GM21737 (cell line): Measurements from ENCODE around the gene NPR1.
"Not testable (repeated sequence)": the region's sequence is repeated elsewhere in the genome, so short reads cannot be mapped to it uniquely, and the experiment has no call there.

Experiments
- ATAC-seq: cut with Tn5 transposase; IDR thresholded peaks from one replicate; pipeline ENCODE4 v1.9.1; 2021; ENCODE audit warnings: mild to moderate bottlenecking, moderate library complexity; ENCODE audit not compliant: unreplicated experiment

NPR1 gene

DNA sequence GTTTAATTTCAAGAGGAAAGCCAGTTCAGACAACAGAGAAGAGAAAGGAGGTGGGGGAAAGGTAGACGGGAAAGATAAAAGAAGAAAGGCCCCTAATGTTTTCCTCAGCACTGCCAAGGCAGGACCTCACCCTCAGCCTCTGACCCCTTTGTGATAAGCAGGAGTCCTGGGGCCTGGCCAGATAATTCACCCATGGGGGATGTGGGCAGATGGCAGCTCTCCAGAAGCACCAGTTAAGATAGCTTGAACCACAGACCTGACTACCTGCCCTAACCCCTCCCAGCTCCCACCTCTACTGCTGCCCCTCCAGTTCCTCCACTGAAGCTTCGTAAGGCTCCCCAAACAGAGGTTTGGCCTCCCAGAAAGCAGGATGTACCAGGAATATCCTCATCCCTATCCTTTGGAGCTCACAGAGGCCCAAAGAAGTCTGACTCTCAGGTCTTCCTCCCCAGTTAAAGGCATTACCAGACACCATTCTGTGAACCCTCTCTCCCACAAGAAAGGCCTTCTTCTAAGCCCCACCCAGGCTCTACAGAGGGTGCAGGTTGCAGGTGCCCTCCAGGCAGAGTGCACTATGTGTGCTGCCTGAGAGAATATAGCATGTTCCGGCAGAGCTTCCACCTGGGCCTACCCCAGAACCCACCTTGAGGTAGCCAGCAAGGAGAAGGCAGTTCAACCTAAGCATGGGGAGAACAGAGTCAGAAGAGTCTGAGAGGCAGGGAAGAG, 29.2 kb upstream of the NPR1 start:
- no peak for ATAC-seq

DNA sequence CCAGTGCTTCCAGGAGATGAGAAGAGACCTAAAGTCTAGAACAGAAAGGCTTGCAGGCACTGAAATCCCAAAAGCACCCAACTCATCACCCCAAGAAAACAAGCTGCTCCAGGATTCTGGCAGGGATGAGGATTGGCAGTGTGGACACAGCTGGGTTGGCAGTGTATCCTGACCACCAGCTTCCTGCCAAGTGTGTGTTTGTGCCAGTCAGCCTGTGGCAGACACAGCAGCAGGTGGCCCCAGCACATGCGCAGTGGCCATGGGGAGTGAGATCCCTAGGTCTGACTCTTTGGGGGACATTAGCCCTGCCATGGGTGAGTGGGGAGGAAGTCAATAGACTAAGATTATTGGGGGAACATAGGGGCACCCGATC, 28.6 kb upstream of the NPR1 start:
- no peak for ATAC-seq

DNA sequence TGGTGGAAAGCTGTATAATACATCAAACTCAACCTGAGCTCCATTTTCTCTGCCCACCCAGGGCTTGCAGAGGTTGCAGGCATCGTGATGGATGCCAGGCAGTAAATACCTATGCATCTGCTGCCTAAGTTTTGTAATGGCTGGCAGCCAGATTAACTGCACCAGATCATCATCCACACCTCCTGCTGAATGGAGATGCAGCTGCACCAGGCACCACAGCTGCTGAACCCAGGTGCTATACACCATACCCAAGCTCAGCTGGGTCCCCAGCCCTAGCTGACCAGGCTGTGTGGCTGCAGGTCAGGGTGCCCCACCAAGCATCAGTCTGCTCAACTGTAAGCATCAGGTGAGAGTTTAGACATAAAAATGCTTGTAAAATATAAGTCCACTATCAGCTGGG, 26.7 kb upstream of the NPR1 start:
- ATAC-seq, result no peak

DNA sequence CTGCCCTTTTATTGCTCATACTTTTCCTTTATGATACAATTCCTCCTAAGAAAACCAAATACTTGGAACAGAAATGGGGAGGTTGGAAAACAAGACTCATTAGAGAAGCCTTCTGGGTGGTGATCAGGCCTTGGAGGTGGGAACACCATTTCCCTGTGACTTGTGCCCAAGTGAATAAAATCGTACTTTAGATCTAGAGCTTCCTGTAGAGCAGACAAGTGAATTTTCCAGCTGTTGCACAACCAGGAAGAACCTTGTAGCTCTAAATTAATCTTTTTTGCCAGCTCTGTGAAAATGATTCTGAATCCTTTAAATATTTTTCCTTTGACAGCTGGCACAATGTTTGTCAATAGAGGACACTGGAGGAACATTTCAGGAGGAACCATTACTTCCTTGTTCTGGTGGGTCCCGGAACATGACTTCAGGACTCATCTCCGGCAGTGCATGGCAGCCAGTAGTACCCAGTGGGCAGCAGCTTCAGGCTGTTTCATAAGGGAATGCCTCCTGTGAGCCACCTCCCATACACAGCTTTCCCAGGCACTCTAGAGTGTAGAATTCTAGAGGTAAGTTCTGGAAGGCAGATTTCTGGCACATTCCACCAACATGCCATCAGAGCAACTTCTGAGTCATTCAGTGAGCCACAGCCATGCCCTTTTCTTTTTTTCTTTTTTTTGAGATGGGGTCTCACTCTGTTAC, 25.5 kb upstream of the NPR1 start:
- ATAC-seq, result no peak

DNA sequence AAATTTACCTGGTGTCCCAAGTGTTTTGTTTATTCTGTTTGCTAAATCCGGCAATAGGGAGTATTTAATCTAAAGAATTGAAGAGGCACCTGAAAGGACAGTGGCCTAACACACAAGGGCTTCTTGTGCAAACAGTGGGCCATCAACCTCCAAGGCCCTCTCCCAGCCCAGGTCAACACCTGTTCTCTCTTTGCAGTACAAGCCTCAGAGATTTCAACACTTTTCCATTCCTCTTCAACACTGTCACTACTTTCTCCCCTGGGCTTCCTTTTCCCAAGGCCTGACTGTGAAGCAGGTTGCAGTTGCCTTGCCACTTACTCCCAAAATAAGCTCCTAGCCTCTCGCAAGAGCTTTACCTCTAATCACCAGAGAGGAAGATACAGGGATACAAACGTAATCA, 23.2 kb upstream of the NPR1 start:
- no peak for ATAC-seq

DNA sequence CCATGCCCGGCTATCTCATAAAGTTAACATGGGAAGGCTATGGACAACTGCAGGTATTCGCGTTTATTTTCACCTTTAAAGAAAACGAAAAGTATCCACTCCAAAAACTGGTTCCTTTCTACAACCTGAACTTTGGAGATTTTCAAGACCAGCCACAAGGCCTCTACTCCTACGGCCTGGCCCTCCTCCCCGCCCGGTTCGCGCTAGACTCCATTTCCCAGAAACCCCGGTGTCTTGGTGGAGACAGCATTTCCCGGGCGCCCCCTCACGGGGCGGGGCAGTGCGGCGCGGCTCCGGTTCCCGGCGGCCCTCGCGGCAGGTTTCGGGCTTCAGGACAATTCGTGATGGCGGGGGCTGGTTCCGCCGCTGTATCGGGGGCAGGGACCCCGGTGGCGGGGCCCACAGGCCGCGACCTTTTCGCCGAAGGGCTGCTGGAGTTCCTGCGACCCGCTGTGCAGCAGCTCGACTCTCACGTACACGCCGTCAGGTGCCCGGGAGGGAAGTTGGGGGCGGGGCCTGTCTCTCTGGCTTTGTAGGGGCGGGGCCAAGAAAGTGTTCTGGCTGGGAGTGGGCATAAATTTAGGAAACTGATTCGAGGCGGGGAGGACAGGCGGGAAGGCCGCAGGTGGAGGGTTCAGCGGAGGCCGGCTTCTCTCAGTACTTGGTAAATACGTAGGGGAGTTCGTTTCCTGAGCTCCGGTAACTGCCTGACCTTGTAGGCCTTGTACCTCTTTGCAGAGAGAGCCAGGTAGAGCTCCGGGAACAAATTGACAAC, 19.9 kb upstream of the NPR1 start, which contains the start of gene SNAPIN:
SNAPIN (plus strand) TSS at position 304 of the 775 bp plus-strand sequence; CDS start at position 345, 41 bp downstream.
- ATAC-seq, result peak; percentile 92

DNA sequence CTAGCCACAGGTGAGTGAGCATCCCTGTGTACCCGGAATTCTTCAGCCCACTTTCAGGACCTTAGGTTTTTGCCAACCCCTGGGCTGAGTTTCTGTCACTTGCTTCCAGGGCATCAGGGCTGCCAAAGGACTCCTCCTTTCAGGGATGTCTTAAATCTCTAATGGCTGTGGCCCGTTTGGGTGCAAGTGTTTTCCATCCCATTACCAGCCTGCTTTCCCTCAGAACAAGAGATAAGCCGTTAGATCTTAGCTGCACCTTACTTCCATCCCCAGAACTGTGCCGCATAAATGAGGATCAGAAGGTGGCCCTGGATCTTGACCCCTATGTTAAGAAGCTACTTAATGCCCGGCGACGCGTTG, 19.3 kb upstream of the NPR1 start:
- ATAC-seq, result no peak

DNA sequence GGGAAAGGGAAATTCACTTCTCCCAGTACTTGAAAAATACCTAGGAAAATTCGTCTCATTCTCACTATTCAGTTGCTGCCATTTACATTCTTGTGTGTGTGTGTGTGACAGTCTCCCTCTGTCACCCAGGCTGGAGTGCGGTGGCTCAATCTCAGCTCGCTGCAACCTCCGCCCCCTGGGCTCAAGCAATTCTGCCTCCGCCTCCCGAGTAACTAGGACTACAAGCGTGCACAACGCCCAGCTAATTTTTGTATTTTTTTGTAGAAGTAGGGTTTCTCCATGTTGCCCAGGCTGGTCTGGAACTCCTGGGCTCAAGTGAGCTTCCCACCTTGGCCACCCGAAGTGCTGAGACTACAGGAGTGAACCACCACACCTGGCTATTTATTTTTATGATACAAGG, 18.8 kb upstream of the NPR1 start:
- no peak for ATAC-seq

DNA sequence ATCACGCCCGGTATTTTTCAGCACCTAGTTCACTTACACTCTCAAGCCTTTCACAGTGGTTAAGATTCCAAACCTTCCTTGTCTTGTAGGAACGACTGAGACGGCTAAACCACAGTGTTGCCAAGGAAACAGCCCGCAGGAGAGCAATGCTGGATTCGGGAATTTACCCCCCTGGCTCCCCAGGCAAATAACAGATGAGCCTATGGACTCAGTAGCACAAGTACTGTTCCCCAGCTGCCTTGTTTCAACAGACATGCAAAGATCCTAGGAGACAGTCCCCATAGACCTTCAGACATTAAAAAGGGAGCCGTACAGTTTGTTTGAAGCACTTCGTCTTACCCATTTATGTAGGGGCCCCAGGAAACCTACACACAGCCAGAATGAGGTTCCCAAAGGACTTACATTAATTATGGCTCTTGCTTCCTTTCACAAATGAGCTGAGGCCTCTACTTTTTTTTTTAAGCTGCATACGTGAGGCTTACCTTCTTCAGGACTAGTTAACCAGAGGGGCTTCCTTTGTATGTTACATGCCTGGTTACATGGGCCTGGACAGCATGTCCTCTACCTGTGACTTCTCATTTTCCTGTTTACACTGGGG, 17.3 kb upstream of the NPR1 start:
- ATAC-seq, result no peak

DNA sequence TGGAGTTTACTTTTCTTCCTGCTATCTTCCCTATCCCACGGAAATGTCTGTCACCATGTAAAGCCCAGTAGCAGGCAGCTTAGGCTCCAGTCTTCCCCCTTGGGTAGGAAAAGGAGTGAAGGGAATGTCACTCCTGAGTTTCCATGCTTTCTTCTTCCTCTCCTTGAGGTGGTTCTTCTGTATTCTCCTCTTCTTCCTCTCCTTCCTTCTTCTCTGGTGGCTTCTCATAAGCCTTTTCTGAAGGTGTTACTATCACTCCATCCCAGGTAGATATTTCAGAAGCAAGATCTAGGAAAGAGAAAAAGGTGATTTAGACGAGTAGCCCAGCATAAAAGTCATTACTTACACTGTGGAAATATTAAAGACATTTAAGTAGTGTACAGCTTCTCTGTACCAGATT, 16.2 kb upstream of the NPR1 start:
- ATAC-seq, result no peak

DNA sequence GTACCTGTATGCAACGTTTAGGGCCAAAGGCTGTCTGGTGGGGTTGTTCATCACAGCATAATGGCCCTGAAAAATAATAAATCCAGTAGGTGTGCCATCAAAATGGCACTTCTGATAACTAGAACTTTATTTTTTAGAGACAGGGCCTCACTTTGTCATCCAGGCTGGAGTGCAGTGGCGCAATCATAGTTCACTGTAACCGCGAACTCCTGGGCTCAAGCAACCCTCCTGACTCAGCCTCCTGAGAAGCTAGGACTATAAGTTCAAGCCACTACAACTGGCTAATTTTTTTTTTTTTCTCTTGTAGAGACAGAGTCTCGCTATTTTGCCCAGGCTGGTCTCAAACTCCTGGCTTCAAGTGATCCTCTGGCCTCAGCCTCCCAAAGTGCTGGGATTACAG, 15.3 kb upstream of the NPR1 start:
- no peak for ATAC-seq

DNA sequence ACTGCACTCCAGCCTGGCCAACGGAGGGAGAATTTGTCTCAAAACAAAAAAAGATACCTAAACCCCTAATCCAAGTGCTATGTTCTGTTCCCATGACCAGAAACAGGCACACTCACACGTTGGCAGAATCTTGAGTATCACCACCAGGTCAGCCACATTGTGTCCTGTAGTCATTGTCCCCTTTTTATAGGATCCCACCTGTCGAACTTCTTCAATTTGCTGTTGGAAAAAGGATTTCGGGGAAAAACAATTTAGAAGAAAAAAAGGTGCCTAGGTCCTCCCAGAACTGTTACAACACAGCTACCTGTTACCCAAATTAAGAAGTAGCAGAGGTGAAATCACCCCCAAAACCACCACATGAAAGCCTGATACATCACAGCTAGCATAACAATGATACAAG, 11.0 kb upstream of the NPR1 start:
- no peak for ATAC-seq

DNA sequence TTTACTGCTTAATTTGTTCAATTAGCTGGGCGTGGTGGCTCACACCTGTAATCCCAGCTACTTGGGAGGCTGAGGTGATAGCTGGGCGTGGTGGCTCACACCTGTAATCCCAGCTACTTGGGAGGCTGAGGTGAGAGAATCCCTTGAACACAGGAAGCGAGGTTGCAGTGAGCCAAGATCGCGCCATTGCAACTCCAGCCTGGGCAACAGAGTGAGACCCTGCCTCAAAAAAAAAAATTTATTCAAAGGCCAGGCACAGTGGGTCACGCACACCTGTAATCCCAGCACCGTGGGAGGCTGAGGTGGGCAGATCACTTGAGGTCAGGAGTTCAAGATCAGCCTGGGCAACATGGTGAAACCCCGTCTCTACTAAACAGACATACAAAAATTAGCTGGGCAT, 9.8 kb upstream of the NPR1 start:
- ATAC-seq, result not testable (repeated sequence)

DNA sequence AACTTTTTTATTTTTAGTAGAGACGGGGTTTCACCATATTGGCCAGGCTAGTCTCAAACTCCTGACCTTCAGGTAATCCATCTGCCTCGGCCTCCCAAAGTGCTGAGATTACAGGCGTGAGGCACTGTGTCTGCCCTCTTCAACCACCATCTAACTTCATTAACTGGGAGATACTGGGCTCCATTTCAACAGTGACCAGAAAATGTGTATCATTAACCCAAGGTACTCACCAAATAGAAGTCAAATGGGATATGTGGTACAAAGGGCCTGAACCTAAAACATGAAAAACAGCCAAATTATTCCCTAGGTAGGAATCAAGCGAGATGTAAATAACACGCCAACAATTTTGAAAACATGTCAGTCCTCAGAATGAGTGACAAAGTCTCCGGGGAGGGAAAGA, 8.9 kb upstream of the NPR1 start:
- ATAC-seq, result no peak

DNA sequence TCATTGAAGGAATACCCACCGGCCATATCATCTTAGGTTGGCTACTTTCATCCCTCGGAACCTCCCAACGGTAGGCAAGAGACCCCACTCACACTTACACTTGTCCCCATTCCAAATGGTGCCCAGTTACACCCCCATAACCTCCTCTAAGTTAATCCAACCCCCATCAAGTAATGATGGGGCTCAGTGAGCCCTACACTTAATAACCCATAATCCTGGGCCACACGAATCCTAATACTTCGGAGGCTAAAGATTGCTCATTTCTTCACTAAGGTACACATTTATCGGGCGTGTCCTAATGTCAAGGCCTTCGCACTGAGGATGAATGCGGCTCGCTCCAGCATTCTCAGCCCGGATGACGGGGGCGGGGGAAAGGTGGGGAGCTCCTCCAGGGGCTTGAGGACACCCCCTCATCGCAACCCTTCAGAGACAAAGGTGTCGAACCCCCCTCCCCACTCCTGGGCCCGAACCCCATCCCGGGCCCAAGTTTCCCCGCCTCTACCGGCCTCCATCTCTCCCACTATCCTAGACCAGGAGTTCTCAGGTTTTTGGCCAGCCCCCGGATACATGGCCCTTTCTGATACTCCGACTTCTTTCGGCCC, 8.1 kb upstream of the NPR1 start:
- no peak for ATAC-seq

DNA sequence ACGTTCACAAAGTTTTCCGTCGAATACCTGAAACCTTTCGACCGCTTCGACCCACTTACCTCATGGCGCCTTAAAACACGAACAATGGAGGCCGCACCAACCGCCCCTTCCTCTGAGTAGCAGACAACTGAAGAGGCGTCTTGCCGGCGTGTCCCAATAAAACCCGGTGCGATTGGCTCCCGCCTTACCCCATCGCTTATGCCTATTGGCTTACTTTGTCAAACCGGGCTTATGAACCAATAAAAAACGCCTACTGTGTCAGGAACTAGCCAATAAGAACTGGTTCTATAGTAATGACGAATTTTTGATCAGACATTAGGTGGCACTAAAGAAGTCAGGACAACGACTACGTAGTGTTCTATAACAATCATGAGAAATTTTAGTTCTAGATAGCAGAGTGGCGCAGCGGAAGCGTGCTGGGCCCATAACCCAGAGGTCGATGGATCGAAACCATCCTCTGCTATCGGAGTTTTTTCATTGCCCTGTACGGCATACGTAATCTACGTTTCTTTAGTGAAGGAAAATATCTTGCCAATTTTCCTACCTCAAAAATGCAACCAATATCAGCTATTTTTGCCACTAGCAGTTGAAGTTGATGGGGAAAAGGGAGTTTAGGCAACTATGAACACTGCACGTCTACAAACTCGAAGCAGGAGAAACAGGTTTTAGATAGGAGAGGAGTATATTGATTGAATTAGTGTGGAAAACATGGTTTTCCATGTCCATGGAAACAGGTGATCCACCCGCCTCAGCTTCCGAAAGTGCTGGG, 7.4 kb upstream of the NPR1 start, which contains the start of gene ILF2:
ILF2 (minus strand) TSS at position 135 of the 769 bp plus-strand sequence; CDS start at position 64, 71 bp downstream.
- peak; percentile 88 for ATAC-seq

DNA sequence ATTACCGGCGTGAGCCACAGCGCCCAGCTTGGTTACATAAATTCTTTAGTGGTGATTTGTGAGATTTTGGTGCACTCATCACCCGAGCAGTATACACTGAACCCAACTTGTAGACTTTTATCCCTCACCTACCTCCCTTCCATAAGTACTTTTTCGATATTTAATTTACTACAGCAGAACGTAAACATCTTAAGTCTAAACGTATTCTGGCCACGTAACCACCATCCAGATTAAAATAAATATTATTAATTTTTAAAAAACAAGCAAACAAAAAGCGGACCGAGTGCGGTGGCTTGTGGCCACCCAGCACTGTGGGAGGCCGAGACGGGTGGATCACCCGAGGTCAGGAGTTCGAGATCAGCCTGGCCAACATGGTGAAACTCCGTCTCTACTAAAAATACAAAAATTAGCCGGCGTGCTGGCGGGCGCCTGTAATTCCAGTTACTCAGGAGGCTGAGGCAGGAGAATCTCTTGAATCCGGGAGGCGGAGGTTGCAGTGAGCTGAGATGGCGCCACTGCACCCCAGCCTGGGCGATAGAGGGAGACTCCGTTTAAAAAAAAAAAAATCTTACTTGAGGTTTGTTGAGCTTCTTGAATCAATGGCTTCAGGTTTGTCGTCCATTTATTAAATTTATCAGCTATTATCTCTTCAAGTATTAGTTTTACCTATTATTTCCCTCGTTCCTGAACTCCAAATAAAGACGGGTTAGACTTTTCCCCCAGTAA, 6.7 kb upstream of the NPR1 start:
- ATAC-seq, result peak; percentile 6

DNA sequence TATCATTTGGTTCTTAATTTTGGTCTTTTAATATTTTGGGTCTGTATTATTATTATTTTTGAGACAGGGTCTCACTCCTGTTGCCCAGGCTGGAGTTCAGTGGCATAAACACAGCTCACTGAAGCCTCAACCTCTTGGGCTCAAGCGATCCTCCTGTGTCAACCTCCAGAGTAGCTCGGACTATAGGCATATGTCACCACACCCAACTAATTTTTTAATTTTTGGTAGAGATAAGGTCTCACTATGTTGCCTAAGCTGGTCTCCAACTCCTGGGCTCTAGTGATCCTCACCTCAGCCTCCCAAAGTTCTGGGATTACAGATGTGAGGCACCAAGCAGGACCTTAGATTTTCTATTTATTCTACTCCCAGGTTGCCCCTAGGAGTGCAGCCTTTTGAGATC, 5.0 kb upstream of the NPR1 start:
- ATAC-seq, result no peak

DNA sequence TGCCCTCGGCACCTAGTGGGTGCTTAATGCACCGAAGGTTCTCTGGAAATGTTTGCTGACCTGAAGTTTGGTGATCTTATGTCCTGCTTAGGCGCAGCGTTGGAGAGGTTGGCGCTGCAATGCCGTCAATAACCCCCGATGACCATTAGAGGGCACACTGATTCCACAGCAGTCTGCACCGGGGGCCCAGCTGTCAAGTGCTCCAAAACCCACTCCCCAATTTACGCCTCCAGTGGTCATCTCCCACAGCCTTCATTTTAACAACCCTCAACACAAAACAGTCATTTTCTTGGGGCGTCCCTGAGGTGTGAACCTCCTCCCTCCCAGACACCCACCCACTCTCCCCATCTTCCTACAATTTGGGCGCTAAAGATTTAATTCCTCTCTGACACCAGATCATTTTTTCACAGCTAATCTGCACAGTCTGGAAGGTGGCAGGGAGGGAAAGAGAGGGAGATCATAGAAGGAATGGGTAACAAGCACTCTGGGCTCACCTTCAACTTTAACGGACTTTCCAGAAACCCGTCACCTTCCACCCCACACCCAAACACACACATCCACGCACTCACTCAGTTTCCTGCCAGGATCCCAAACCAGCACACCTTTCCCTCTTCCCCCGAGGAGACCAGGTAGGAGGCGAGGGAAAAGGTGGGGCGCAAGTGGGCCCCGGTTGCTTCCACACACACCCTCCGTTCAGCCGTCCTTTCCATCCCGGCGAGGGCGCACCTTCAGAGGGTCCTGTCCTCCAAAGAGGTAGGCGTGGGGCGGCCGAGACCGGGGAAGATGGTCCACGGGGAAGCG, 570 bp upstream of the NPR1 start:
- no peak for ATAC-seq
